Mononuclear cell (primary cell): ENCODE measurements around the gene TRIM2. TPM values are rescaled to one million over a fixed set of nuclear protein-coding genes. Genes with fewer than 3 reads are reported as not detected.

Experiments used
- H3K27me3 ChIP-seq: 2 replicates; pipeline ENCODE4 v1.6.0; 2011; ENCODE audit warnings: low read length, control low read depth; ENCODE audit not compliant: insufficient read depth
- H3K4me1 ChIP-seq: 2 replicates; pipeline ENCODE4 v1.5.1; 2011; ENCODE audit warnings: mild to moderate bottlenecking, low read length, control low read depth; ENCODE audit not compliant: insufficient read depth
- H3K4me3 ChIP-seq: 2 replicates; pipeline ENCODE4 v1.5.1; 2011; ENCODE audit warnings: mild to moderate bottlenecking, low read length, moderate library complexity
- H3K9me3 ChIP-seq: 2 replicates; pipeline ENCODE4 v1.5.1; 2011; ENCODE audit warnings: low read depth, mild to moderate bottlenecking, control low read depth, low read length
- total RNA-seq: library from RNA; depleted of rRNA; stranded (reverse); fragments of >200 nt; gene quantifications from one replicate; pipeline ENCODE4 v1.2.3, GENCODE V29; 2012

The TRIM2 gene
- total RNA-seq, 1 donor: 1.7 TPM

DNA sequence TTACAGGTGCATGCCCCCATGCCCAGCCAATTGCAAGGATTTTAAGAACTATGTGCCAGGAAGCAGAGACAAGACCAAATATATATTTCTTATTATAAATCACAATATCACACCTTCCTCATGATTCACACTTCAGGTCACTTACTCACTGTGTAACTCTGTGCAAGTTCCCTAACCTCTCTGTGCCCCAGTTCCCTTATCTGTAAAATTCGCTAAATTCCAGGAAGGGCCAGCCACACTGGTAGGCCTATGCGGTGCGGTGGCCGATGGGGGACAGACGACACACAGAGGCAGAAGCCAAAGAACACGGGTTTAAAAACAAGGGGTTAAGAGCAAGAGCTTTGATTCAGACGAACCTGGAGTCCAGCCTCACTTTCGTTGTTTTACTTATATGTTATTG, 2.8 kb downstream of the TRIM2 start:
- Histone ChIP-seq H3K4me3 (no peak overlapping the region), H3K4me1 (peaks cover 9% of the 10 kb centered on the region), H3K27me3 (no peaks in the 10 kb centered on the region), H3K9me3 (no peaks in the 10 kb centered on the region)

DNA sequence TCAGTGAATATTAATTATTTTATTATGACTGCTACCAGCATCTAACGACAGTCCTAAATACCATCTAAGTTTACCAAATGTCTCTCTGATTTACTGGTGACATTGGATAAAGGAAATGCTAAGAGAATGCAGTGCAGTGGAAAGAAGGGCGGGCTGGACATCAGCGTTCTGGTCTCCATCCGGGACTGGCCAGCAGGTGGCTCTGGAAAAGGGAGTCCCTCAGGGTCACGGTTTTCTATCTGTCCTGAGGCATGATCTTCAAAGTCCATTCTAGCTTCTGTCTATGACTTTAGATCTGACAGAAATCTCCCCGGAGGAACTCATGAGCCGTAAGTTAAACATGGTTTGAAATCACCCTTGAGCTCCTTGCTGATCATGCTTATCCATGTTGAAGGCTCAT, 3.3 kb downstream of the TRIM2 start:
- H3K4me1 ChIP-seq: peaks cover 9% of the 10 kb centered on the region
- H3K9me3 ChIP-seq: no peaks in the 10 kb centered on the region
- no peak overlapping the region for H3K4me3 ChIP-seq
- no peaks in the 10 kb centered on the region for H3K27me3 ChIP-seq

DNA sequence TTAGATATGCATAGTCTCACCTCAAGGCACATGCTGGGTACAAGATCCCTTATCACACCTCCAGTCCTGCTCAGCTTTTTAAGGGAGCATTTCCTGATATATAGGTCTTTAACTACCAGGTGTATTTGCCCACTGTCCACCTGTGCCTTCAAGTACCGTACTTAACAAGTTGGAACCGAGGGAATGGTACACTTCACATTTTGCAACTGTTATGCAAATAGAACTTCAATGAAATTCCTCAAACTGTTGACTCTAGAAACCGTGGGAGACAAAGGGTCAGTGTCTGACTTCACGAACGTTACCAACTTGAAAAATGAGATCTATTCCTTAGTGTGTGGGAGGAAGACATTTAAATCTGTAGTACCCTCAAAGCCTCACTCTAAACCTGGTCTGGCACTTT, 5.2 kb downstream of the TRIM2 start:
- Histone ChIP-seq H3K27me3 (no peaks in the 10 kb centered on the region), H3K9me3 (no peaks in the 10 kb centered on the region), H3K4me1 (peaks cover 9% of the 10 kb centered on the region), H3K4me3 (no peak overlapping the region)

DNA sequence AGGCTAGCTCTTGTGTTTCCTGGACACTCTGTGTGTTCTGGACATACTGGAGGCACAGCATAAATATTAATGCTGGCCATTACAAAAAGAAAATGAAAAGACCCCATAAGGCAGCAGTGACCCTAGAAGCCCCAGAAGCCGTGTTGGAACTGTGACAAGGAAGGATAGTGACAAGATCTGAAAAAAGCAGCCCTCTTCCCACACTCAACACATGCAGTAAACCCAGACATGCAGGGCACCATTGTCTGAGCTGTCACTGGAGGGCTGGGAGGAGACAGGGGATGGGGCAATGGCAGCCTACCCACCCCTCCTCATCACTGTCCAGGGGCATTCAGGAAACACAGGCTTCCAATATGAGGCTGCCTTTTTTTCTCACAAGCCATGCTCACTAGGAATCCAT, 6.5 kb downstream of the TRIM2 start:
- Histone ChIP-seq H3K4me1 (peaks cover 4% of the 10 kb centered on the region), H3K4me3 (no peak overlapping the region), H3K27me3 (no peaks in the 10 kb centered on the region), H3K9me3 (no peaks in the 10 kb centered on the region)

DNA sequence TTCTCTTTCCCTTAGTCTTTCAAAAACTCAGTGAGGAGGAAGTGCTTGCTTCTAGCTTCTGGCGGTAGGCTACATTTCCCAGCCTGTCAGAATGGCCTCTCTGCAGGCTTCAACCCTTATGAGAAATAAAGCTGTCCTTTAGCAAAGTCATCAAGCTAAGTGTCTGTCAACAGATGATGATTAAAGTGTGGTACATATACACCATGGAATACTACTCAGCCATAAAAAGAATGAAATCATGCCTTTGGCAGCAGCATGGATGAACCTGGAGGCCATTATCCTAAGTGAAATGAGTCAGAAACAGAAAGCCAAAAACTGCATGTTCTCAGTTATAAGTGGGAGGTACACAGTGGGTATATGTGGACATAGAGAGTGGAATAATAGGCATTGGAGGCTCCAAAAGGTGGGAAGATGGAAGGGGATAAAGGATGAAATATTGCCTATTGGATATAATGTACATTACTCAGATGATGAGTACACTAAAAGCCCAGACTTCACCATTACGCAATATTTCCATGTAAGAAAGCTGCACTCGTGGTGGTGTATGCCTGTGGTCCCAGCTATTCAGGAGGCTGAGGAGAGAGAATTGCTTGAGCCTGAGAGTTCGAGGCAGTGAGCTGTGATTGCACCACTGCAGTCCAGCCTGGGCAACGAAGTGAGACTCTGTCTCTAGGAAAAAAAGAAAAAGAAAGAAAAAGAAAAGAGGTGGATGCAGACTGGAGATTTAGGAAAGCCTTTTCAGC, 7.9 kb downstream of the TRIM2 start:
- Histone ChIP-seq H3K4me3 (no peak overlapping the region), H3K27me3 (no peaks in the 10 kb centered on the region), H3K9me3 (no peaks in the 10 kb centered on the region), H3K4me1 (peaks cover under 1% of the 10 kb centered on the region)

DNA sequence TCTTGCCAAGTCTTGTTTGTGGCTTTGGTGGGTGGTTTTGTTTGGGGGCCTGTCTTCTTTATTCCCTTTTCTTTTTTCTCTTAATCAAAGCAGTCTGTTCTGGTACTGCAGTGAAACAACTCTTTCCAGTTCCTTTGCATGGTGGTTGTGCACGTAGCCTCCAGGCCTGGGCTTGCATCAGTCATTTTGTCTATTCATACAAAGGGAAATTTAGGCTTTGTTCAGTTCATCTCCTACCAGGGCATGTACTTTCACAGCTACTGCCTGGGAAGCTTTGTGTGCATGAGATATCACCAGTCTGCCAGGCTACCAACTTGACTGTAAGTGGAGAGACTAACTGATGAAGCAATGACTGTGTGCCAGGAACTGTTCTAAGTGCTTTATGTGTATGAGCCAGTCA, 8.5 kb downstream of the TRIM2 start:
- Histone ChIP-seq H3K27me3 (no peaks in the 10 kb centered on the region), H3K9me3 (no peaks in the 10 kb centered on the region), H3K4me3 (no peak overlapping the region), H3K4me1 (peaks cover 4% of the 10 kb centered on the region)

DNA sequence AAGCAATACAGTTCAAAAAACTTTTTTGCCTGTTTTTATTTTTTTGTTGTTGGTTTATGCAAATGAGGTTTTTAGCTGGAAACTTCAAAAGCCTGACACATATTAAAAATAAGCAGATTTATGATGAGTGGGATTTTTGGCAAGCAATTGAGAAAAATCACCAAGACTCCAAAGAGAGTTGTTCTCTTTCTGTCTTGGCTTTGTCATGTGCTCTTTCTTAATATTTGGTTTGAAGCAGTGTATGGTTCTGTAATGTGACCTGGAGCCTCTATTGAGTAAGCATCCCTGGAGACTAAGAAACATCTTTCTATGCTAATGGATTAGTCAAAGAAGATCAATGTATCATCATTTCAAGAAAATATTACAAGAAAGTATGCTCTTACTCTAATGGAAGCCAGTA, 11.7 kb downstream of the TRIM2 start:
- Histone ChIP-seq H3K27me3 (no peaks in the 10 kb centered on the region), H3K9me3 (no peaks in the 10 kb centered on the region), H3K4me3 (no peak overlapping the region), H3K4me1 (peaks cover 4% of the 10 kb centered on the region)

DNA sequence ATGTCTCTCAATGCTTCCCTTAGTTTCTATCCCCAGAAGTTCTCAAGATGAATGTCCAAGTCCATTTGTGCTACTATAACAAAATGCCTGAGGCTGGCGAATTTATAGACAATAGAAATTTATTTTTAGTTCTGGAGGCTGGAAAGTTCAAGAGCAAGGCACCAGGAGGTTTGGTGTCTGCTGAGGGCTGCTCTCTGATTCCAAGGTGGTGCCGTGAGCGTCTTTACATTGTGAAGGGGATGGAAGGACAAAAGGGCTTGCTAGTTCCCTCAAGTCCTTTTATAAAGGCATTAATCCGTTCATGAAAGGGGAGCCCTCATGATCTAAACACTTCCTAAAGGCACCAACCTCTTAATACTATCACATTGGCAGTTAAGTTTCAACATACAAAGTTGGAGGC, 12.3 kb downstream of the TRIM2 start:
- Histone ChIP-seq H3K4me1 (peaks cover 4% of the 10 kb centered on the region), H3K27me3 (no peaks in the 10 kb centered on the region), H3K9me3 (no peaks in the 10 kb centered on the region), H3K4me3 (no peak overlapping the region)

DNA sequence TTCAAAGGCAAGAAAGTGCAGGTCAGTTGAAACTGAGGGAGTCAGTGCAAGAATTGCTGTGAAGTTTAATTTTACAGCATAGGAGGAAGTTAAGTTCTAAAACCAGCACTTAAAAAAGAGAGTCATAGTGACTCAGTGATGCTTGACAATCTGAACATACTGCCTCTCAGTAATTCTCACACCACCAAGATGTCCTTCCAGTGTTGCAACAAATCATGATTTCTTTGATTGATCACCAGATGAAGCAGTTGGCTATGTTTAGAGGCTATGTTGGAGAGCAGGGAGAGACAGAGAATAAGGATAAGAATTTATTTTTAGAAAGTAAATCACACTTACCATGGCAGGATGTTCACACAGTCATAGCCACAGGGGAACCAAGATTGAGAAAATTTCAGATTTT, 13.2 kb downstream of the TRIM2 start:
- Histone ChIP-seq H3K27me3 (peaks cover 5% of the 10 kb centered on the region), H3K4me3 (no peak overlapping the region), H3K9me3 (no peaks in the 10 kb centered on the region), H3K4me1 (peaks cover 9% of the 10 kb centered on the region)

DNA sequence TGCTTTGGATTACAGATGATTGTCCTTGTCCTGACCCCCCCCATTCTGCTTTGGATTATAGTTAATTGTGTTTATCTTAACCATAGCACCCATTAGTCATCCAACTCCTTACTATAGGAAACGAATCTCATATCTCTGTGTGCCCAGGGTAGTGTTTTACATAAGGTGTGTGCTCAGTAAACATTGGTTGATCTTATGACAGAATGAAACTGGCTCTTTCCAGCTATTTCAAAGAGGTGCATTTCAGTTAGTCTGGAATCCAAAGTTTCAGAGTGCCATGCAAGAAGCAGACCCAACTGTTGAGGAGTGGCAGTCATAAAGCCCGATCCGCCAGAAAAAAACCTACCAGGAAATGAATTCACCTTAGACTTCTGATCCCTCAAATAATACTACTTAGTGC, 14.7 kb downstream of the TRIM2 start:
- peaks cover 23% of the 10 kb centered on the region for H3K4me1 ChIP-seq
- H3K27me3 ChIP-seq: peaks cover 15% of the 10 kb centered on the region
- H3K9me3 ChIP-seq: no peaks in the 10 kb centered on the region
- H3K4me3 ChIP-seq: no peak overlapping the region

DNA sequence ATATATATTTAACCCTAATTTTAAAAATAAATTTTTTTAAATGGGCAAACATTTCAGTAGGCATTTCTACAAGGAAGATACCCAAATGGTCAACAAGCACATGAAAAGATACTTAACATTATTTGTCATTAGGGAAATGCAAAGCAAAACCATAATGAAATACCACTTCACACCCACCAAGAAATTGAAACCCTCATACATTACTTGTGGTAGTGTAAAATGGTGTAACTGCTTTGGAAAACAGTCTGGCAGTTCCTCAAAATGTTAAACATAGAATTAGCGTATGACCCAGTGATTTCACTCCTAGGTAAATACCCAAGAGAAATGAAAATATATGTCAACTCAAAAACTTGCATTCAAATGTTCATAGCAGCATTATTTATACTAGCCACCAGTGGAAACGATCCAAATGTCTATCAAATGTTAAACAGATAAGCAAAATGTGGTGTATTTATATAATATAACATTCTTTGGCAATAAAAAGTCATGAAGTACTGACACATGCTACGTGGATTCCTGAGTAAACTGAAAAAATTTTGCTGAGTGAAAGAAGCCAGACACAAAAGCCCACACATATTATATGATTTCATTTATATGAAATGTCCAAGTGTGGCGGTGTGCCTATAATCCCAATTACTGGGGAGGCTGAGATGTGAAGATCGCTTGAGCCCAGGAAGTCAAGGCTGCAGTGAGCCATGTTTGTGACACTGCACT, 16.6 kb downstream of the TRIM2 start:
- H3K27me3 ChIP-seq: peaks cover 26% of the 10 kb centered on the region
- H3K9me3 ChIP-seq: peaks cover 9% of the 10 kb centered on the region
- no peak overlapping the region for H3K4me3 ChIP-seq
- peaks cover 23% of the 10 kb centered on the region for H3K4me1 ChIP-seq

DNA sequence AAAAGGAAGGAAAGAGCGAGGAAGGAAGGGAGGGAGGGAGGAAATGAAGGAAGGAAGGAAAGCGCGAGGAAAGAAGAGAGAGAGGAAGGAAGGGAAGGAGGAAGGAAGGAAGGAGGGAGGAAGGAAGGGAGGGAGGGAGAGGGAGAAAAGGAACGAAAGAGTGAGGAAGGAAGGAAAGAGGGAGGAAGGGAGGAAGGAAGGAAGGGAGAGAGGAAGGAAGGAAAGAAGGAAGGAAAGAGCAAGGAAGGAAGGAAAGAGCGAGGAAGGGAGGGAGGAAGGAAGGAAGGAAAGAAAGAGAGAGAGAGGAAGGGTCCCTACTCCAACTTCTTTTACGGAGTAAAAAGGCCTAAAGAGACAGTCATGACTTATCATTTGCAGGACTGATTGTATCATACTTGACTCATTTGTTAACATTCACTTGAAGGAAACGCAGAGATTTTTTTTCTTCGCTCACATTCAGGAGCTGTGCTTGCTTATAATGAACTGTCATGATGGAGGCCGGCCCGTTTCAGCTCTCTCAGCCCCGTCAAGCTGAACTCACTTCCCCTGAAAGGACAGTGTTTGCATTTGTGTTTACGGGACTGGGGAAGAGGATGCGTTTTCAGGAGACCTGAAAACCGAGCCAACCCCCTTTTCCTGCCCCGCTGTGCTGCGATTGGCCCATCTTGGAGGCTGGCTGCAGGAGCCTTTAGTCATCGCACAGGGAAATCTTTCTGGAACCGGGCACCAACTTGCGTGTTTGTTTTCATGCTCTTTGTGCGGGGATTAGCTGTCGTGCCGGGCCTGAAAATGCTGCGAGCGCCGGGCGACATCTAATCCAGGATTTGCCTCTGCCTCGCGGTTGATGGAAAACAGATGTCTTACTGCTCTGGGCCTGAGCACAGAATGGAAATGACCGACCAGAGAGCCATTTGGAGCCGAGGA, 17.8 kb downstream of the TRIM2 start:
- H3K9me3 ChIP-seq: peaks cover 9% of the 10 kb centered on the region
- peaks cover 26% of the 10 kb centered on the region for H3K27me3 ChIP-seq
- peaks cover 23% of the 10 kb centered on the region for H3K4me1 ChIP-seq
- H3K4me3 ChIP-seq: peak overlapping the region; percentile 44

DNA sequence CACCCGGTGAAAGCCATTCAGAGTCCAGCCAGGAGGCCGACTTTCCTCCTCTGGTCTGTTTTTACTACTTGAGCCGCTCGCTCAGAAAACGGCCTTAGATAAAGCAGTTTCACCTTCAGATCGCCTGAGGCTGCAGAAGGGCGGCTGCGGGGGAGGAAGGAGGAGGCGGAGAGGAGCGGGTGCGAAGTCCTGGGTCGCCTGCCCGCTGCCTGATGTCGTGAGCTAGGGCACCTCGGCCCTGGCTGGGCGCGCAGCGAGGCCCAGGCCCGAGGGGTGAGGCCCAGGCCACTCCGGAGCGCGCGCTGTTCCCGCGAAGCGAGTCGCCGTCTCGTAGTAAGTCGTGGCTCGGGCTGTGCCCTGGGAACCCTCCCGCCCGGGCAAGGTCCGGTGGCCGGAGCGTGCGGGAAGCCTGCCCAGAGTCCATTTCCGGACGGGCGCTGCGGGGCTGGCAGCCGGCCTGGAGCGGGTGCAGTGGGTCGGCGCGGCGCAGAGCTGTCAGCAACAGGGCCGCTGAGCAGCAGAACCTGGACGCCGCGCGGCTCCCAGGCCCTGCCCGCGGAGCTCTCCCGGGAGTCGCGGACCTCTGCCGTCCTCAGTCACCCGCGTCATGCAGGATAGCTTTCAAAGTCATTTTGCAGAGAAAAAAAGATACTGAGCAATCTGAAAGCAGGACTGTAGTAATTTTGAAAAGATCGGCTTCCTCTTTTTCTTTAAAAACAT, 18.6 kb downstream of the TRIM2 start:
- Histone ChIP-seq H3K27me3 (peaks cover 26% of the 10 kb centered on the region), H3K9me3 (peaks cover 9% of the 10 kb centered on the region), H3K4me1 (peaks cover 19% of the 10 kb centered on the region), H3K4me3 (peak overlapping the region; percentile 44)

DNA sequence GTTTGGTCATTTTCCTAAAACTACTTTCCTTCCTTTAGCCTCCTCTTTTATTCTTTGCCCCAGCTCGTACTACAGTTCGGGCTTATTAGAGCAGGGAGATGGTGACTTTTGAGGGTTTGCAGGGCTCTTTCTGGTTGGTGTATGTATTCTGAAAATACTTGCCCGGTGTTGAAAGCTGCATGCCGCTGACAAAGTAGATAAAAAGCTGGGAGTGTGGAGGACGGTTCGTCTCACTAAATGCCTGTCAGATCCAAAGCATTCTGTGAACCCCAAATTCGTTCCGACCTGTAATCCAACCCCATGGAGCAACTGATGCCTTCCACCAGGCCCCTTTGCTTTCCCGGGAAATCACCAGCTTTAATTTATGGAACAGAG, 19.2 kb downstream of the TRIM2 start:
- peak overlapping the region; percentile 44 for H3K4me3 ChIP-seq
- H3K9me3 ChIP-seq: peaks cover 9% of the 10 kb centered on the region
- peaks cover 26% of the 10 kb centered on the region for H3K27me3 ChIP-seq
- H3K4me1 ChIP-seq: peaks cover 19% of the 10 kb centered on the region
